COLO668 (cell line): ENCODE results near the gene ANKRD50.

ENCODE experiments used
- DNase-seq: peaks from one replicate; lab custom pipeline; 2025; ENCODE audit not compliant: unreplicated experiment; lab: John Stamatoyannopoulos, UW

ANKRD50 gene

DNA sequence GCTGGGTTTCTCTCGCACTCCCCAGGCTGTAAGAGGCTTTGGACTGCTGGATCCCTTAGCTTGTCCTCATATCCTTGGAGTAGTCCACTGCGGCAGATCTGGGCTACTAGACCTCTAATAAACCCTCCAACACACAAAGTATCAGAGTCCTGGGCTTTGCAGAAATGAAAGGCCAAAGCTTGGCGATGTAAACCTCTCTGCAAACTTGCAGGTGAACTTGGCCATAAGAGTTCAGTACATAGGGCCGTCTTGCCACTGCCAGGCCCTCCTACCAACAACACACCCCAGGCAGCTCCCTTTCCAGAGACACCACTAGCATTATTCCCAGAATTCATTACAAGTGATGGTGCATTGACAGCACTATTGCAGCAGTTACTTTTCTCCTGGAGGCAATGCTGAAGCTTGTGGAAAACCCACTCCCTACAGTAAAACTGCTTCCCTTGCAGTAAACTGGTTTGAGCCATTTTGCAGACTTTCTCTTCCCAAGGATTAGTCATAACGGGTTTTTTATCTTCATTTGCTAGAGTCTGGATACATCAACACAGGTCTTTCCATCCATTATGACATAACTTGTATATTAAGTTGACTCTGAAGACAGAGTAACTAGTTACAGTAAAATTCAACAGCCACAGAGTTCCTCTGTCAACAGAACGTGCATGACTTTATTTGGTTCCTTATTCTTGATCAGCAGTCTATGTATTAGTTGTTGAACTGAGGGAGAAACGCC lies 2.4 kb downstream of the ANKRD50 start:
- DNase-seq, result no peak

DNA sequence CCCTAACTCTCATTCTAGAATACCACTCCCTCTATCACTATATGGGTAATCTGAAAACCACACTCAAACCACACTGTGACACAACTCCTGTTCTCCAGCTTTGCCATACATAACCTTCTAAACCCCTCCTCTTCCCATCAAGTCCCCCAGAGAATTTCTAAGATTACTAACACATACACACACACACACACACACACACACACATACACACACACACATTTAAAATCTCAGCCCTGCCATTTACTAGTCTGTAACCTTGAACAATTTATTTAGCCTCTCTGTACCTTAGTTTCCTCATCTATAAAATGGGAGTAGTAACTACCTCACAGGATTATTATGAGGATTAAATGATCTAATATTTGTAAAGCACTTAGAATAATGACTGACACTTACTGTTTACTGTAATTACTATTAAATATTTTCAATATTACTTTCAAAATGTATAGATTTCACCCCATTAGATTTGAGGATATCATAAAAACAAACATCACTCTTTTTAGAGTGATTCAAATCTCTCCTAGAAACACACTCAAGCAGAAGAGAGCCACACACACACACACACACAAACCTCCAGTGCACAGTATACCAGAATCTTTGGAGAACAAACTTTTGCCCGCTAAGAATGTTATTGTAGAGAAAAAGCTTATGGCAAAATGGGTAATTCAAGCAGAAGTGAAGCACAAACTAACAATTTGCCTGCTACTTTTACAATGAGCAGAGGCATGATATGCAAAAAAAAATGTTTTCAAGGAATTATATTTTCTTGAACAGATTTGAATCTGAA lies 3.8 kb downstream of the ANKRD50 start:
- DNase-seq, result no peak

DNA sequence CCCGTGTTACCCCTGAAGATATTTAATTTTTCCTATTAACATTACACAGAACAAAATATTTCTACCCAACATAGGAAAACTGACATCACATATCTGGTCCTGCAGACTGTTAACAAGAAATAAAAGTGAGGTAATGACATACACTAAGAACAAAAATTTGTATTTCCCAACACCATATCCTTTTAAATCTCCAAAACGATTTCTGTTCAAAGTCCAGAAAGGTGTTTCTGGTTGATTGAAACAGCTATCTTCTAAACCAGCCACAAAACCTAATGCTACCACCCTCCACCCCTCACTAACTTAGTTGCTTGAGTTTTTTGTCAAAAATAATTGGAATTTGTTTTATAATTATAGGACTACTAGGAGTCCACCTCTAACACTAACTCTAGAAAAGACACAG lies 7.1 kb downstream of the ANKRD50 start:
- no peak for DNase-seq

DNA sequence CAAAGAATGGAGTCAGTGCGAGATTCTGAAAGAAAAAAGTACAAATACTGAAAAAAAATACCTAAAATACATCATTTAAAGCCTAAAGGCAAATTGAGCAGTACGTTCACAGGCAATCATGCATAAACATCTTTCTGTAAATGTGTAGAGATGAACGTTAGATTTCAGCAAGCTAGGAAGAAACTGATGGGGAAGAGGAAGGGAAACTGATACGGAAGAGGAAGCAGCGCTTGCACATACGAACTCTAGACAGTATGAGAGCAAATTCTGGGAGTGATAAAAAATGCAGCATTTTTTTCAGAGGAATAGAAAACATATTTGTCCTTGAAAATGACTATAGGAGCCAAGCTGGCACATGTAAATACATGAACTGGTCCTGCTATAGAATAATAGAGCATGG lies 9.4 kb downstream of the ANKRD50 start:
- no peak for DNase-seq

DNA sequence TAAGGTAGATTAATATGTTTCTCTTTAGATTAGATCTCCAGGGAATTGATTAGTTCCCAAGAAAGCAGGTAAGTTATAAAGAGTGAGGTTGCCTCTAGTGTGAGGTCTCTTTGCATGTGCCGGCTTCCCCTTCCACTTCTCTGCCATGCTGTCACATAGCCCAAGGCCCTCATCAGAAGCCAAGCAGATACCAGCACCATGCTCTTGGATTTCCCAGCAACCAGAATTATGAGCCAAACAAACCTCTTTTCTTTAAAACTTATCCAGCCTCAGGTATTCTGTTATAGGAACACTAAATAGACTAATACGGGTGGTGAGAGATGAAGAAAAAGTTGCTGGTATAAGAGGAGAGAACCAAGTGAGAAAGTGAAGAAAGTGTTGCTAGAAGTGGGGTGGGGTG lies 15.1 kb downstream of the ANKRD50 start:
- DNase-seq, result no peak

DNA sequence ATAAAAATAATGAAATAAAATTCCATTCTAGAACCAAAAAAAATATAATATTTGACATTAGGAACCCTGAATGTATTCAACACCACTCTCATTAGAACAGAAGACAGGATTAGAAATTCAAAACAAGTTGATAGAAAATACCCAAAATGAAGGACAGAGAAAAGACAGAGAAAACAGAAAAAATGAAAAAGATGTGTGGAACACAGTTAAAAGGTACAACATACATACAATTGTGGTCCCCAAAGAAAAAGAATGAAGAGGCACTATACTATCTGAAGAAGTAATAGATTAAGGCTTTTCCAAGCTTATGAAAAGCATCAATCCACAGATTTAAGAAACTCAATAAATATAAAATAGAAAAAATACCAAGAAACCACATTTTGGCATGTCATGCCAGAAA lies 16.4 kb downstream of the ANKRD50 start:
- no peak for DNase-seq

DNA sequence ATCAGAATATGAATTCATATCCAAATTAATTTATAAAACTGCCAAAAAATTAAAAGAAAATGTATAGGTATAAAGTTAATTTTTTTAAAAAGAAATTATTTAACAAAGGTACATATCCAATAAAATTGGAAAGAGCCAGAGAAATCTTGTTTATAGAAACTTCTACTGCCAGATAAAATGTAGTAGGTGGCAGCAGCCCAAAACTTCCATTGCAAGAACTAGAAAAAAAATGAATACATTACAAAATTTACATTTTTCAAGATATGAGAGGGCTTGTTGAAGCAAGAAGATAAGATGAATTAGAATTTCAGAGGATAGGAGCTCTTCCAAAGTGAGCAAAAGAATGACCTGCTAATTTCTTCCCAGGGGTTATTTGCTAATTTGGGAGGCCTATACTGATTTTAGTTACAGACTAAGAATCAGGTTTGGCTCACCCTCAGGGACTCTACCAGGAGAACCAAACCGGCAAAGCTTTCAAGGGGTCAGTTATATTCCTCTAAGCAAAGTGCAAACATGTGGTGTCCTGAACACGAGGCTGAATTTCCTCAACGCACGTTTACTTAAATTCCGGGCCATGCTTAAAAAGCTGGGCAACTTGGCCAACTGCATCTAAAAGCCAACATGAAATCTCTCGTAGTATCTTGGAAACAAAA lies 17.5 kb downstream of the ANKRD50 start:
- DNase-seq, result no peak

DNA sequence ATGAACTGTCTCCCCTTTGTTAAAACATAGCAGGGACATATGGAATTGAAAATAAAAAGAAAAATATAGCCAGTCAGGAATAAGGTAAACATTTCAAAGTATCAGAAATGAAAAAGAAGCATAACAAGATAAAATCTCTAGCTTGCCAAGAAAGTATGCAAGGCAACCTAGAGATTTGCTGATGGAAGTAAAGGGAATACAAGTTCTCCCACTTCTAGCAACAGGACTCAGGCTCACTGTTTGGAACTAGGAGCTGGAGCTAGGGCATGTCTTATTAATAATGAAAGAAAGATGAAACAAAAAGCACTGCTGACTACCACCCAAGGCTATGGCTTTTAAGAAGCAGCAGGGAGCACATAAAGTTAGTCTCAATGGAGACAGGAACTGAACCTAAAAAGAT lies 18.2 kb downstream of the ANKRD50 start:
- DNase-seq, result no peak

DNA sequence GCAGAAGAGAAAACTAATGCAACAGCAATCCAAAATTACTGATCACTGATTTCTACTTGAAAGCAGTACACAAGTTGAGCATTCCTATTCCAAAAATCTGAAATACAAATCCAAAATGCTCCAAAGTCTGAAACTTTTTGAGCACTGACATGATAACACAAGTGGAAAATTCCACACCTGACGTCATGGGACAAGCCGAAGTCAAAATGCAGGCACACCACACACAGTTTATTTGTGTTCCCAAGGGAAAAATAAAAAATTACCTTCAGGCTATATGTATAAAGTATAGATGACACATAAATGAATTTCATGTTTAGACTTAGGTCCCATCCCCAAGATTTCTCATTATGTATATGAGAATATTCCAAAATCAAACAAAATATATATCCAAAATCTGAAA lies 20.7 kb downstream of the ANKRD50 start:
- no peak for DNase-seq

DNA sequence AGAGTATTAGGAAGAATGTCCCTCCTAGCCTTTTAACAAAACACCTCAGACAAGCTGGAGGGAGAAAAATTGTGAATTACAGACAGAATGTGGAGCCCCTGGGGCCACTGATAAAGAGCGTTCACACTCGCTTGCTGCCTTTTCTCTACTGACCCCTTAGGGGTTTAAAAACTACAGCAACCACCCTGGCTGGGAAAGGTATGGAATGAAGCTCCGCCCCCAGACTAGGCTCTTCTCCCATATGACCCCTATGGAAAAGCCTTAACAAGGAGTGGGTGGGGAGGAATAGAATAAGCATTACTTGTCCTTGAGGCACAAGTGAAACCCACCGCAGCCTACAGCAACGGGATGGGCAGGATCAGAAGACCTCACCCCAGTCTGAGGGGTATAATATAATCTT lies 26.3 kb downstream of the ANKRD50 start:
- no peak for DNase-seq

DNA sequence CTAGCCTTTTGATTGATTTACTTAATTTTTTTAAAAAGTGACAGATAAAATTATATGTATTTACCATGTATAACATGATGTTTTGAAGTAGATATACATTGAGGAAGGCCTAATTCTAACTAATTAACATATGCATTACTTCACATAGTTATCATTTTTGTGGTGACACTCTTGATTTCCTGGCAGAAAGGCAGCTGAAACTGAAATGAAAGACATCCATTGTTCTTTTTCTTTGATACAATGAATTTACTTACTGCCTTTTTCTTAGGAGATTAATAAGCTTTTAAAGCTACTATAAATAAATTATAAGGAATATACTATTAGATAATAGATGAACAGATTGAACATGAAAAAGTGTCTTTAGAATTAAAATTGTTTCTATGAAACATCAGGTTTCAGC lies 26.7 kb downstream of the ANKRD50 start:
- no peak for DNase-seq

DNA sequence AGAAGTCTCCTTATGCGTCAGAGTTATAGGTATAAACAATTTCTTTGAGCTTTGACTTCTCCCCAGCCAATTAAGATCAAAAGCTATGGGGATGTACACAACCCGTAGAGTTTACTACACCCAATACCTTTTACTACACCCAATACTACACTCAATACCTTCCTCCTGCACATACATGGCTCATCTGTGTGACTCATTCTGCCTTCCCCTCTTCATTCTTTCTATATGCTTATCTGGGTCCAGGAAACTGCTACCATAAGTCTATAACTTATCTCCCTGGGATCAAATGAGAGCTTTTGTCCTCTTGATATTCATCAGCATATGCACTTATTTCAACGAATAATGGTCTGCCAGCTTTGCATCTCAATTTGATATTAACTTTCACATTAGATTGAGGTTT lies 28.2 kb downstream of the ANKRD50 start:
- DNase-seq, result no peak

DNA sequence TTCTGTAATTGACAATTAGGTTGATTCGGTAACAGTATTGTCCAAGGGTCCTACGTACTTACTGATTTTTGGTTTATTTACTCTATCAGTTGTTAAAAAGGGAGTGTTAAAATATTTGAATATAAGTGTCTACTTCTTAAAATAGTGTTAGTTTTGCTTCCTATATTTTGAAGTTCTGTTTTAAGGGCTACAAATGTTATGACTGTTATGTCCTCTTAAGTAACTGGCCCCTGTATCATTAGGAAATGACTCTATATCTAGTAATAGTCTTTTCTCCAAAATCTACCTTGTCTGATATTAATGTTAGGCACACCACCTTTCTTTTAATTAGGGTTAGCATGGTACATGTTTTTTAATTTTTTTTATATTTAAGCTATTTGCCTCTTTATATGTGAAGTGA lies 30.1 kb downstream of the ANKRD50 start:
- no peak for DNase-seq

DNA sequence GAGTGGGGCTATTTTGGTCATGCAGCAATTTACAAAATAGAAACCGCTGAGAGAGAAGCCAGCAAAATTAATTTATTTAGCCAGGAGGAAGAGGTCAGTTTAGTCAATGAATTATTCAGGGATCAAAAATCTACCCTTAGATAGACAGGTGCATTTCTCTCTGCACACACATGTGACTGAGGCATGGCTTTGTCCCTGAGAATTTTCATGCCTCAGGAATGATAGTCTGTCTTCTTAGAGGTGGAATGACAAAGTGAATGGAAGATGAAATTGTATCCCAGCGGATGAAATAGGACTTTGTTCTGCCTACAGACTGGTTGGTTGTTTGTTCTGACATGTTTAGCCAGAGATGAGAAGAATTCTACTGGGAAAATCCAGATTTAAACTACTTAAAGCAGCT lies 46.0 kb downstream of the ANKRD50 start:
- no peak for DNase-seq

DNA sequence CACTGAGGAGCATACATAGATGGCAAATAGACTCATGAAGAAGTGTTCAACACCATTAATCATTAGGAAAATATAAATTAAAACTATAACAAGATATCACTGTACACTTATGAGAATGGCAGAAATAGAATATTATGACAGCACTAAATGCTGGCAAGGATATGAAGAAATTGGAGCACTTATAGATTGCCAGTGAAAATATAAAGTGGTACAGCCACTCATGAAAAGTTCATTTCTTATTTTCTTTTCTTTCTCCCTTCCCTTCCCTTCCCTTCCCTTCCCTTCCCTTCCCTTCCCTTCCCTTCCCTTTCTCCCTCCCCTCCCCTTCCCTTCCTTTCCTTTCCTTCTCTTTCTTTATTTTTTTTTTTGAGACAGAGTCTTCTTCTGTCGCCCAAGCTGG lies 53.7 kb downstream of the ANKRD50 start:
- DNase-seq, result no peak

DNA sequence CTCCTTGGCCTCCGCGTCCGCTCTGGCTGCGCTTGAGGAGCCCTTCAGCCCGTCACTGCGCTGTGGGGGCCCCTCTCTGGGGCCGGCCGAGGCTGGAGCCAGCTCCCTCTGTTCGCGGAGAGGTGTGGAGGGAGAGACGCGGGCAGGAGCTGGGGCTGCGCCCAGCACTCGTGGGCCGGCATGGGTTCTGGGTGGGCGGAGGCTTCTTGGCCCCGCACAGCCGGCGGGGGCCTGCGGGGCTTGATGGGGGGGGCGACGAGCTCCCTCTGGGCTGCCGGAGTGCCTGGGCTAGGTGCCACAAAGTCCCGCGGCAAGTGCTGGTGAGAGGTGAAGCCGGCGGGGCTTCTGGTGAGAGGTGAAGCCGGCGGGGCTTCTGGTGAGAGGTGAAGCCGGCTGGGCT lies 61.9 kb downstream of the ANKRD50 start:
- no peak for DNase-seq

DNA sequence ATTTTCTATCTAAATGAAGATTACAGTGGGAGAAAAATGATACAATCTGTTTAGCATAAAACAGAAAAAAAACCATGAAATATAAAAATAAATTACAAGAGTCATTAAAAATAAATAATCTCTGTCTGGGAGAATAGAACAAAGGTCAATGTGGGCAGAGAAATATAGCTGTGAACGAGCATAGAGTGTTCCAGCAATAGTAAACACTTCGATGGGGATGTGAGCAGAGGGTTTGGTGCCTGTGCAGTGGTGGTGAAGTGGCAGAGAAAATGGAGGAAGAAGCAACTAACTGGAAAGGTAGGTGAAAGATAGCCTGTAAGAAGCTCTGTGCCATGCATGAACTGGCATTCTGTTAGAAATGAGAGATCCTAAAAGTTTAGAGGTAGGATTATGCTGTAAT lies 64.9 kb downstream of the ANKRD50 start:
- no peak for DNase-seq

DNA sequence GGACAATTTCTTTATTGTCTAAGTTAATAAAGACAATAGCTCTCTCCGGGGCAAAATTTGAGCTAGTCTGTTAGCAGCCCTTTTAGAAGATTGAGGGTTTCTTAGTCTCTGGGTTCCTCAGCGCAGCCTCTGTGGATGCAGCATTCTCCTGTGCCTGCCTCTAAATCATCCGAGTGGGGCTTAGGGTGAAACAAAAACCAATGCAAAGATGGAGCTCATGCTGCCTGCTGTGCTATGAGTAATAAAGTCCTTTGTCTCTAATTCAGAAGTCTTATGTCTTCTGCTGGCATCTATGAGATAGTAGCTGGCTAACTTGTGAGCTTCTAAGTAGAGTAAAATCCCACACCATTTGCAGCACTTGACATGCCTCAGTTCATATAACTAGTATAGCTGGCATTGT lies 67.9 kb downstream of the ANKRD50 start:
- no peak for DNase-seq

DNA sequence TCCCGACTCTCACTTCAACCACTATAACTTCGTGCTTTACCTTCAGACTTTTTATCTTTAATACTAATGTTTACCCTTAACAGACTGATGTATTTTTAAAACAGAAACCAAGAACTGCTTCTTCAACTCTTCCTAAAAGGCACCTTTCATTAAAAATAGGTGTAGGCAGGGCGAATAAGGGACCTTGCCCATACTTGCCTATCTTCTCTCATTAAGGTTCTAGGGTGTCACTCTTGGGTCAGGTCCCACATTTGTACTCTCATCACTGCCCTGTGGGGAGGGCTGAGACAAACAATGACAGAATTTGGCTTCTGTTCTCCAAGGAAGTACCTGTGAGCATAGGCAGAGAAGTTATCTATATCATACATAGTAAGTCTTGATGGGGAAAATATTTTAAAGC lies 69.7 kb downstream of the ANKRD50 start:
- no peak for DNase-seq

DNA sequence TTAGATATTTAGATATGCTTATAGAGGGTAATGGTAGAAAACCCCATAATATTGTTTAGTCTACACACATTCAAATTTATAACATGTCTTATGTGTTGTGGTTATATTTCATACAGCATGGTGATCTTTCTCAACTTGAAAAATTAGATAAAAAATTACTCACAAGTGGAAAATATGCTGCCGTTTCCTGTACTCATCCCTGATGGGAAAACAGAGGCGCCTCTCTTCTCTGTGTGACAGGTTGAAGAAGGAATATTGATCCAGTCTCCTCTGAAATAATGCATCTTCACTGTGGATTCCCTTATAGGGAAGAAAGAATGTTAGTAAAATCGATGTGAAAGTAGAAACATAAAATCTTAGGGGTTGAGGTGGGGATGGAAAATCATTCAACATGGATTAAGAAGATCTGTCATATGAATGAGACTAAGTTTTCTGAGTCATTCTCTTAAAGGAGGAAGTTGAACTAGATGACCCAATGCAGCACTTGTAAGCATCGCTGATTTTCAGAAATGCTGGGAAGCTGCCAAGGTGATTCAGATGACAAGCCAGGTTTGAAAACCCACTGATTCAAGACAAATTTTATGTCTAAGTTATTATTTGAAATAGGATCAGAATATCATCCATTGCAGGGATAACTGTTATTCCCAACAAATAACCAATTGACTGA lies 70.7 kb downstream of the ANKRD50 start:
- no peak for DNase-seq

DNA sequence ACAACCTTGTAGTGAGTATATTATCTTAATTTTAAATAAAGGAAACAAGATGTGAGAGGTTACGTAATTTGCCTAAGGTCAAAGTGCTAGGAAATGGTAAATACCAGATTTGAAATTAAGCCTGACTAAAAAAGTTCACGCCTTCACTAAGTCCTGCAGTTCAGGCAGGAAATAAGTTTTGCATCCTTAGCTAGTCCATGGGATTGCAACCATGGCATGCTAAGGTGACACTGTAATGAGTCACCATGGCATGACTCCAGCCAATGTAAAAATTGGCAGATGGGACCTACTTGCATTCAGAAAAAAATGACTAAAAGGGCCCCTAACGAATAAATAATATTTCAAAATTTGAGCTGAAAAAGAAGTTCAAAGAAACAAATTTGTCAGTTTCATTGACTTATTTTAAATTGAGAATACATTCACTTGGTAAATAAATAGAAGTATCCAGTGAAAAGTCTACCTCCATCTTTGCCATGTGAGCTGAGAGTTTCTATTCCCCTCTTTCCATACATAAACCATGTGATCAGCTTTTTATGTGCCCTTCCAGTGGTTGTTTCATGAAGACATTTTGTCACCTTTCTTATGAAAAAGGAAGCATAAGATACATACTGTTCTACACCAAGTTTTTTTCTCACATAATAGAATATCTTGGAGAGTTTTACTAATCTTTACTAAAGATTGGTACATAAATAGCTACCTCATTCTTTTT lies 72.4 kb downstream of the ANKRD50 start:
- DNase-seq, result no peak
